Measurements from ENCODE around the gene EIF5A2.

- no peak for TF ChIP-seq GABPA (IDR thresholded peaks at IDR 0.05 in 1 of 2, conservative IDR thresholded peaks at IDR 0.05 in 1 of 2)
- no peak for TF ChIP-seq JUND (IDR thresholded peaks at IDR 0.05)
- TF ChIP-seq CTCF (IDR thresholded peaks at IDR 0.05; ENCODE audit: low read depth, low read length, missing input control): no peak
These were observed 68.8 kb downstream of the EIF5A2 start for GRCh38 chr3:170839518-170840100.

Measured in liver (tissue), 3 donors.